IPS-18a (cell line): Measurements from ENCODE around the gene CDK19.
"Not testable (repeated sequence)": the region's sequence is repeated elsewhere in the genome, so short reads cannot be mapped to it uniquely, and the experiment has no call there.

Source experiments
- H3K27ac ChIP-seq: one replicate; pipeline ENCODE4 v1.5.1; 2013; ENCODE audit warnings: low read length
- H3K27me3 ChIP-seq: one replicate; pipeline ENCODE4 v1.6.1; 2013; ENCODE audit warnings: mild to moderate bottlenecking, low read length; ENCODE audit not compliant: control insufficient read depth, insufficient read depth
- H3K36me3 ChIP-seq: one replicate; pipeline ENCODE4 v1.6.1; 2013; ENCODE audit warnings: low read depth, low read length; ENCODE audit not compliant: control insufficient read depth
- H3K4me1 ChIP-seq: one replicate; pipeline ENCODE4 v1.6.1; 2013; ENCODE audit warnings: low read depth, low read length; ENCODE audit not compliant: control insufficient read depth
- H3K4me3 ChIP-seq: one replicate; pipeline ENCODE4 v1.5.1; 2013; ENCODE audit warnings: low read length
- H3K9ac ChIP-seq: one replicate; pipeline ENCODE4 v1.6.1; 2013; ENCODE audit warnings: mild to moderate bottlenecking, low read length, moderate library complexity
- H3K9me3 ChIP-seq: one replicate; pipeline ENCODE4 v1.6.1; 2013; ENCODE audit warnings: low read depth, low read length; ENCODE audit not compliant: control insufficient read depth

Gene CDK19

GRCh38 chr6:110810896-110811586, 4.2 kb downstream of the CDK19 start:
- peaks cover 7% of the 10 kb centered on the region for H3K4me1 ChIP-seq
- H3K27ac ChIP-seq: no peak overlapping the region

GRCh38 chr6:110809792-110810191, 5.5 kb downstream of the CDK19 start:
- H3K27ac ChIP-seq: no peak overlapping the region
- peaks cover 6% of the 10 kb centered on the region for H3K4me1 ChIP-seq
- H3K27me3 ChIP-seq: no peaks in the 10 kb centered on the region
- no peaks in the 10 kb centered on the region for H3K36me3 ChIP-seq
- no peak overlapping the region for H3K4me3 ChIP-seq
- no peak overlapping the region for H3K9ac ChIP-seq
- H3K9me3 ChIP-seq: no peaks in the 10 kb centered on the region

More at GRCh38 chr6:110810896-110811586, 4.2 kb downstream of the CDK19 start:
- Histone ChIP-seq H3K9ac (no peak overlapping the region), H3K27me3 (no peaks in the 10 kb centered on the region), H3K9me3 (no peaks in the 10 kb centered on the region), H3K4me3 (no peak overlapping the region), H3K36me3 (no peaks in the 10 kb centered on the region)

- H3K36me3 ChIP-seq, H3K9ac ChIP-seq, H3K27me3 ChIP-seq, H3K27ac ChIP-seq, H3K4me1 ChIP-seq, H3K9me3 ChIP-seq, H3K4me3 ChIP-seq: not testable (repeated sequence)
Measured at GRCh38 chr6:110802175-110802574, 13.1 kb downstream of the CDK19 start.

GRCh38 chr6:110800839-110801196, 14.5 kb downstream of the CDK19 start:
- H3K27ac ChIP-seq: no peak overlapping the region
- H3K36me3 ChIP-seq: no peaks in the 10 kb centered on the region
- H3K9ac ChIP-seq: no peak overlapping the region
- H3K4me1 ChIP-seq: no peaks in the 10 kb centered on the region
- H3K27me3 ChIP-seq: no peaks in the 10 kb centered on the region
- no peaks in the 10 kb centered on the region for H3K9me3 ChIP-seq
- H3K4me3 ChIP-seq: no peak overlapping the region

- Histone ChIP-seq H3K27ac (no peak overlapping the region), H3K4me1 (no peaks in the 10 kb centered on the region), H3K9me3 (no peaks in the 10 kb centered on the region), H3K36me3 (no peaks in the 10 kb centered on the region), H3K9ac (no peak overlapping the region), H3K4me3 (no peak overlapping the region), H3K27me3 (no peaks in the 10 kb centered on the region)
Measured at GRCh38 chr6:110800196-110800838, 15.0 kb downstream of the CDK19 start.

GRCh38 chr6:110799655-110800054, 15.6 kb downstream of the CDK19 start:
- Histone ChIP-seq H3K4me1 (no peaks in the 10 kb centered on the region), H3K27ac (no peak overlapping the region), H3K36me3 (no peaks in the 10 kb centered on the region), H3K27me3 (no peaks in the 10 kb centered on the region), H3K4me3 (no peak overlapping the region), H3K9ac (no peak overlapping the region), H3K9me3 (no peaks in the 10 kb centered on the region)

- no peak overlapping the region for H3K9ac ChIP-seq
Measured at GRCh38 chr6:110799189-110799588, 16.1 kb downstream of the CDK19 start.

GRCh38 chr6:110795271-110795670, 20.0 kb downstream of the CDK19 start:
- Histone ChIP-seq H3K27me3 (no peaks in the 10 kb centered on the region), H3K9ac (no peak overlapping the region), H3K27ac (no peak overlapping the region), H3K9me3 (no peaks in the 10 kb centered on the region), H3K4me3 (no peak overlapping the region), H3K4me1 (no peaks in the 10 kb centered on the region), H3K36me3 (no peaks in the 10 kb centered on the region)

More at GRCh38 chr6:110799189-110799588, 16.1 kb downstream of the CDK19 start:
- H3K27ac ChIP-seq: no peak overlapping the region
- H3K4me3 ChIP-seq: no peak overlapping the region
- no peaks in the 10 kb centered on the region for H3K9me3 ChIP-seq
- H3K27me3 ChIP-seq: no peaks in the 10 kb centered on the region
- H3K4me1 ChIP-seq: no peaks in the 10 kb centered on the region
- H3K36me3 ChIP-seq: no peaks in the 10 kb centered on the region

- no peak overlapping the region for H3K27ac ChIP-seq
- H3K9me3 ChIP-seq: no peaks in the 10 kb centered on the region
- H3K36me3 ChIP-seq: no peaks in the 10 kb centered on the region
- no peak overlapping the region for H3K4me3 ChIP-seq
- no peaks in the 10 kb centered on the region for H3K27me3 ChIP-seq
- no peaks in the 10 kb centered on the region for H3K4me1 ChIP-seq
- H3K9ac ChIP-seq: no peak overlapping the region
Measured at GRCh38 chr6:110786696-110787095, 28.6 kb downstream of the CDK19 start.

GRCh38 chr6:110786271-110786670, 29.0 kb downstream of the CDK19 start:
- H3K4me3 ChIP-seq: no peak overlapping the region
- no peaks in the 10 kb centered on the region for H3K9me3 ChIP-seq
- H3K4me1 ChIP-seq: no peaks in the 10 kb centered on the region
- no peaks in the 10 kb centered on the region for H3K27me3 ChIP-seq
- no peak overlapping the region for H3K27ac ChIP-seq
- H3K9ac ChIP-seq: no peak overlapping the region
- no peaks in the 10 kb centered on the region for H3K36me3 ChIP-seq

- no peak overlapping the region for H3K4me3 ChIP-seq
- H3K27me3 ChIP-seq: no peaks in the 10 kb centered on the region
- no peaks in the 10 kb centered on the region for H3K9me3 ChIP-seq
- H3K4me1 ChIP-seq: no peaks in the 10 kb centered on the region
- no peak overlapping the region for H3K27ac ChIP-seq
- no peaks in the 10 kb centered on the region for H3K36me3 ChIP-seq
- no peak overlapping the region for H3K9ac ChIP-seq
Measured at GRCh38 chr6:110784610-110784979, 30.7 kb downstream of the CDK19 start.
